ENCODE results near the gene SIL1. TPM values are rescaled to one million over a fixed set of nuclear protein-coding genes. Genes with fewer than 3 reads are reported as not detected.
"Not testable (repeated sequence)": the region's sequence is repeated elsewhere in the genome, so short reads cannot be mapped to it uniquely, and the experiment has no call there.

SIL1 gene
- total RNA-seq, 2 donors from 2014 or later: 32.5 to 37.3 TPM

DNA sequence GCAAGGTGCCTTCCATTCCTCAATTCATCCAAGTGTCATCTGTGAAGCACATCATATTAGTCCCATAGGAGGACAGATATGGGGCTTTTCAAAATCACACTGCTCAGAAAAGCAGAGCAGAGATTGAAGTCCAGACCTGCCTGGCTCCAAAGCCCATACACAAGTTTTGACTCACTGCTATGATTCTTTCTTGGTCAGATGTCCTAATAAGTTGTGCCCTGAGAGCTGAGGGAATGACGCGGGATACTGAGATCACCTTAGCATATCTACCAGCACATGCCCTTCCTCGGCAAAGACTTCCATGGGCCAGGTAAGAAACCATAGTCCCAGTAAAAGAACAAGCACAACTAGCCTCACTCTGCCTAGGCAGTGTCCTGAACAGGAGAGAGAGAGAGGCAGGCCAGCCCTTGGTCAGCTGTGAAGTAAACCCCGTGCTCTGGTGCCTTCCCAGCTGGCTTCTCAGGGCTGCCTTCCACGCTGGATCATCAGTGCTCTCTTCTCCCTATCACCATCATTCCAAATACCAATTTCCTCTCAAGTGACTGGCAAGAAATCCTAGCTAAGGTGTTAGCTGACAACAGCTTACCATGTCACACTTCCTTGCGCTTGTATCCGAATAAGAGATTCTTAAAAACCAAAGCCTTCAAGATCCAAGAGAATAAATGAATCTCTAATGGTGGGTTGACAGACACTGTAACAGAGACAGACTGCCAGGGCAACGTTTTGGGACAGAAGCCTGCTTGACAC is 73.2 kb downstream of the SIL1 start:
- ATAC-seq (replicated peaks in 1 of 2) (no peak), DNase-seq (no peak)
- Mint-ChIP-seq H3K27ac (no peak overlapping the region), H3K9me3 (no peaks in the 10 kb centered on the region), H3K4me3 (no peak overlapping the region), H3K4me1 (ENCODE audit: low read depth) (no peaks in the 10 kb centered on the region), H3K27me3 (ENCODE audit: low read depth) (no peaks in the 10 kb centered on the region), H3K36me3 (ENCODE audit: insufficient read depth in 2 of 2) (no peaks in the 10 kb centered on the region)

DNA sequence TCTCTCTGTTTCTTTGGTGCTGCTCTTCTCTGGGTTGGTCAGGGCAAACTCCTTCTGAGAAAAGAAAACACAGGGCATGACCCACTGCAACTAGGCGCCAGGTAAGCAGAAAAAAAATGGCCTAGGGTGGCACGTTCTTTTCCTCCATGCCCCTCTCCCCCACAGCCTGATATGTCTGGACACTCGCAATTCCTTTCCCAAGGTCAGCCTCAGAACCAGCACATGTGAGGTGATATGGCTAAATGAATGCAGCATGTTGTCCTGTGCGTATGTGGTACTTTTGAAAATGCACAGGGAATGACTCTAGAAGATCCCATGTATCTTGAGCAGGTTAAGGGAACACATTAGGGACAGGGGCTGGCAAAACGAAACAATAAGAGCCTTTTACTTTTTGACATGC is 77.0 kb downstream of the SIL1 start:
- H3K36me3 Mint-ChIP-seq (ENCODE audit: insufficient read depth in 2 of 2): peaks cover 0 to 5% of the 10 kb centered on the region in 2 donors
- DNase-seq (no peak), ATAC-seq (replicated peaks in 1 of 2) (no peak)
- H3K4me1 Mint-ChIP-seq (ENCODE audit: low read depth): no peaks in the 10 kb centered on the region
- no peaks in the 10 kb centered on the region for H3K27me3 Mint-ChIP-seq (ENCODE audit: low read depth)
- no peak overlapping the region for H3K4me3 Mint-ChIP-seq
- no peak overlapping the region for H3K27ac Mint-ChIP-seq
- no peaks in the 10 kb centered on the region for H3K9me3 Mint-ChIP-seq

DNA sequence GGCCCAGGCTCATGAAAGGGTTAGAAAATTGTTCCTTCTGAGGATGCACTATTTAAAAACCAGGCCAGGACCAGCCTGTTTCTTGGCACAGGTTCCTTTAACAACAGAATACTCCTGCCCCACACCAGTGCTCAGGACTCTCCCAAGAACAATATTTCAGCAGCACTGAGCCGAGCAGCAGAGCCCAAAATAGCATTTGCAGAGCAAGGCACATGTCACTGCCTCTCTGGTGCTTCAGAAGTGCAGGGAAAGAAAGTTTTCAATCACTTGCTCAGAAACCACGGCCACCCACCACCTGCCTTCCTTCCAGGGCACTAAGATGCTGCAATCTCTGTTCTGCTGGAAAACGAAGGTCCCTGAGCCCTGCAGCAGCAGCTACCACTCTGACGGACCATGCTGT is 77.6 kb downstream of the SIL1 start:
- DNase-seq (no peak), ATAC-seq (replicated peaks in 1 of 2) (no peak)
- H3K36me3 Mint-ChIP-seq (ENCODE audit: insufficient read depth in 2 of 2): peaks cover 0 to 5% of the 10 kb centered on the region in 2 donors
- H3K4me3 Mint-ChIP-seq: no peak overlapping the region
- no peaks in the 10 kb centered on the region for H3K9me3 Mint-ChIP-seq
- H3K27ac Mint-ChIP-seq: no peak overlapping the region
- no peaks in the 10 kb centered on the region for H3K27me3 Mint-ChIP-seq (ENCODE audit: low read depth)
- no peaks in the 10 kb centered on the region for H3K4me1 Mint-ChIP-seq (ENCODE audit: low read depth)

- Mint-ChIP-seq H3K4me1 (ENCODE audit: low read depth) (no peaks in the 10 kb centered on the region), H3K4me3 (no peak overlapping the region), H3K27ac (no peak overlapping the region), H3K36me3 (ENCODE audit: insufficient read depth in 2 of 2) (peaks cover 0 to 5% of the 10 kb centered on the region in 2 donors), H3K27me3 (ENCODE audit: low read depth) (no peaks in the 10 kb centered on the region), H3K9me3 (no peaks in the 10 kb centered on the region)
- no peak for DNase-seq
- ATAC-seq (replicated peaks in 1 of 2): no peak
Measured at GRCh38 chr5:139118804-139119203, 79.4 kb downstream of the SIL1 start.

DNA sequence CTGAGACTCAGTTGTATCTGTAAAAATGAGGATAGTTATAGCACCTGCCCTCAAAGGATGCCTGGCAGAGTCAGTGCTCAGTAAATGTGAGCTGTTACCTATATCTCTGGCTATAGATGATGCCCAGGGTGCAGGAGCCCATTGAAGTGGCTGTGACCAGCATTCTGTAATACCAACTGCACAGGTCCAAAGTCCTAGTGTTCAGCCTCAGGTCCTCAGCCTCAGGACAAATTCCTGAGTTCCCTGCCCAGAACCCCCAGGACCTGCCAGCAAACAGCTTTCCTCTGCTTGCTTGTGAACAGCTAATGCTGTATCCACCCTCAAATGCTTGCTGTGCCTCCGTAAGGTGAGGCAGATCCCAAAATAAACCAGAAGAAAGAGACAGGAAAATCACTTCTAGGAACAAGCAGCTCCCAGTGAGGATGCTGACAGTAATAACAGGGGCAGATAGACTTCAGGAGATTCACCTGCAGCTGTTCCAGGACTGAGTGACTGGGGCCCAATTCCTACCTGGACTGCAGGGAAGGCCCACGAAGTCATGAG is 80.8 kb downstream of the SIL1 start:
- Mint-ChIP-seq H3K27me3 (ENCODE audit: low read depth) (no peaks in the 10 kb centered on the region), H3K4me1 (ENCODE audit: low read depth) (no peaks in the 10 kb centered on the region), H3K9me3 (peaks cover 0 to 2% of the 10 kb centered on the region in 2 donors), H3K36me3 (ENCODE audit: insufficient read depth in 2 of 2) (peaks cover 3 to 8% of the 10 kb centered on the region in 2 donors), H3K27ac (no peak overlapping the region), H3K4me3 (no peak overlapping the region)
- ATAC-seq (replicated peaks in 1 of 2) (no peak), DNase-seq (no peak)

DNA sequence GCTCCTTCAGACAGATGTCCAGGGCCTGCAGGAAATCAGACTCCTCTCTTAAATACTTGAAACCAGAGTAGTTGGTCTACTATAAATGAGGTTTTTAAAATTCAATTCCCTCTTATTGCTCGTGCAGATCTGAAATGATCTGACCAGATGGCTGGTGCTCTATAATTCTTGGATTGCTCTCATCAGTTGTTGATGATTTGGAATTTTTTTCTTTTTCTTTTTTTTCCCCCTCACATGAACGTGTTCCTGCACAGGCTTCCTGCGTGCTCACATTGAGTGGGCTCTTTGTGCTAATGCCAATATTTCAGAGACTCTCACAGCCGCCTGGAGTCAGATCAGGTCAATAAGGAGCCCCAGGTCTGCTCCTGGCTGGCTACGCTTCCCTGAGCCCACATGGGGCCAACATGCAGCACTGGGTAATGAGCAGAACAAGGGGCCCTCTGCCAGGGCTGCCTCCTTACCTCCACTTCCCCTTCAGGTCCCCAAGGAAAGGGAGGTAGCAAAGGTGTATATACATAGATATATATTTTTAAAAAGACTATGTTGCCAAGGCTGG is 82.0 kb downstream of the SIL1 start:
- no peak overlapping the region for H3K27ac Mint-ChIP-seq
- H3K4me1 Mint-ChIP-seq (ENCODE audit: low read depth): no peaks in the 10 kb centered on the region
- H3K27me3 Mint-ChIP-seq (ENCODE audit: low read depth): no peaks in the 10 kb centered on the region
- peaks cover 0 to 2% of the 10 kb centered on the region in 2 donors for H3K9me3 Mint-ChIP-seq
- H3K36me3 Mint-ChIP-seq (ENCODE audit: insufficient read depth in 2 of 2): peaks cover 3 to 8% of the 10 kb centered on the region in 2 donors
- ATAC-seq (replicated peaks in 1 of 2): no peak
- DNase-seq: no peak
- no peak overlapping the region for H3K4me3 Mint-ChIP-seq

DNA sequence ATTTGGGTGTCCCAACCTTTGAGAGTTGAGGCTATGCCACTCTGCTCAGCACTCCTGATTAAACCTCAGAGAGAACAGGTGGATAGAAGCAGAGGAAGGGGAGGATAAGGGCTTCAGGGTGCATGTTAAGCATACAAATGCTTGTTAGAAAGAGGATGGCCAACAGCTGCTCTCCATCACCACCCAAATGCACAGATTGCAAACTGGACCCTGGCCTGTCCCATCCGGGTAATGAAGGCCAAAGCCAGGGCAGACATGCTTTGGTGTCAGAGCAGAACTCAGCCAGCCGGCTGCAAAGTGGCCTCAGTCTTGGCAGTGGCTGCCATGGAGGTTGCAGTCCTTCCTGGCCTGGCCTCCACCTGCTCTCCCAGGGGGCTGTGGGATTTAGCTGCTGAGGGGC is 84.3 kb downstream of the SIL1 start:
- H3K4me1 Mint-ChIP-seq (ENCODE audit: low read depth): no peaks in the 10 kb centered on the region
- no peak for DNase-seq
- H3K9me3 Mint-ChIP-seq: peaks cover 0 to 2% of the 10 kb centered on the region in 2 donors
- no peak for ATAC-seq (replicated peaks in 1 of 2)
- no peak overlapping the region for H3K4me3 Mint-ChIP-seq
- H3K36me3 Mint-ChIP-seq (ENCODE audit: insufficient read depth in 2 of 2): peaks cover 3% of the 10 kb centered on the region in 2 donors
- no peaks in the 10 kb centered on the region for H3K27me3 Mint-ChIP-seq (ENCODE audit: low read depth)
- H3K27ac Mint-ChIP-seq: no peak overlapping the region

DNA sequence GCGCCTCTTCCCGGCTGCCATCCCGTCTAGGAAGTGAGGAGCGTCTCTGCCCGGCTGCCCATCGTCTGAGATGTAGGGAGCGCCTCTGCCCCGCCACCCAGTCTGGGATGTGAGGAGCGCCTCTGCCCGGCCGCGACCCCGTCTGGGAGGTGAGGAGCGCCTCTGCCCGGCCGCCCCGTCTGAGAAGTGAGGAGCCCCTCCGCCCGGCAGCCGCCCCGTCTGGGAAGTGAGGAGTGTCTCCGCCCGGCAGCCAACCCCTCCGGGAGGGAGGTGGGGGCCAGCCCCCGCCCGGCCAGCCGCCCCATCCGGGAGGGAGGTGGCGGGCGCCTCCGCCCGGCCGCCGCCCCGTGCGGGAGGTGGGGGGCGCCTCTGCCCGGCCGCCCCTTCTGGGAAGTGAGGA is 85.8 kb downstream of the SIL1 start:
- DNase-seq; H3K9me3 Mint-ChIP-seq; H3K27me3 Mint-ChIP-seq (ENCODE audit: low read depth); H3K4me1 Mint-ChIP-seq (ENCODE audit: low read depth); ATAC-seq (replicated peaks in 1 of 2); H3K36me3 Mint-ChIP-seq (ENCODE audit: insufficient read depth in 2 of 2); H3K4me3 Mint-ChIP-seq; H3K27ac Mint-ChIP-seq: not testable (repeated sequence)

GRCh38 chr5:139110526-139111168 is 87.5 kb downstream of the SIL1 start:
- no peak for ATAC-seq (replicated peaks in 1 of 2)
- Mint-ChIP-seq H3K9me3 (peaks cover 0 to 2% of the 10 kb centered on the region in 2 donors), H3K4me1 (ENCODE audit: low read depth) (no peaks in the 10 kb centered on the region), H3K36me3 (ENCODE audit: insufficient read depth in 2 of 2) (peaks cover 3% of the 10 kb centered on the region in 2 donors), H3K4me3 (no peak overlapping the region), H3K27ac (no peak overlapping the region), H3K27me3 (ENCODE audit: low read depth) (no peaks in the 10 kb centered on the region)
- DNase-seq: no peak

DNA sequence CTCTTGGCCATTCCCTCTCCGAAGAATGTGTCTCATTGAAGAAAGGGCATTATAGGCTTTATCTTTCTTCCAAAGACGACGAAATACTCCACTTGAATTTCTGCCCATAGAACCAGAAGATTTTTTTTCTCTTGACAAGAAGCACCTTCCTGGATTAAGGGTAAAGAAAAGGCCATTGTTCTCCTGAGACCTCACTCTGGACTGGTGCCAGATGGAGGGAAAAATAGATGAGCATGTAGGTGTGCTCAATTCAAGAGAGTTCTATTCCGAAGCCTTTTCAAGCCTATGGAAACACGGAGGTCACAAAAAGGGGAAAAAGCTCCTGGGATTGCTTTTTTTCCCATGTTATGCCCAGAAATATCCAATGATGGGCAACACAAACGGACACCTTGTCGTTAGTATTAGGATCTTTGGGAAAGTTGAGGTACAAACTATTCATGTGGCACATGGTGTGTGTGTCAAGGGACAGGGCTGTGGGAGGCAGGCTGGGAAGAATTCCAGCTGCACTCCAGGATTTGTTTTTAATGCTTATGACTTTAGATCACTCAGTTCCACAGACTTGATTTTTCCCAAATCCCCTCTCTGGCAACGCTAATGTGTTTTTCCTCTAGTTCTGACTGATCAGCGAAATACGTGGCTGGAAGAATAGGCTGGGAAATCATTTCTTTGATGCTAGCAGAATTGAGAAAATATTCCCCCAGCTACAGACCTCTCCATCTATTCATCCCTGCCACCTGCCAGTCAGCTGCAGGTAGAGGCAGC is 89.9 kb downstream of the SIL1 start:
- Mint-ChIP-seq H3K4me1 (ENCODE audit: low read depth) (no peaks in the 10 kb centered on the region), H3K9me3 (peaks cover 0 to under 1% of the 10 kb centered on the region in 2 donors), H3K27me3 (ENCODE audit: low read depth) (no peaks in the 10 kb centered on the region), H3K36me3 (ENCODE audit: insufficient read depth in 2 of 2) (peaks cover 0 to under 1% of the 10 kb centered on the region in 2 donors), H3K4me3 (no peak overlapping the region), H3K27ac (no peak overlapping the region)
- ATAC-seq (replicated peaks in 1 of 2) (no peak), DNase-seq (no peak)

GRCh38 chr5:139105621-139106071 is 92.5 kb downstream of the SIL1 start:
- Mint-ChIP-seq H3K4me1 (ENCODE audit: low read depth) (peaks cover 5% of the 10 kb centered on the region), H3K27ac (no peak overlapping the region), H3K36me3 (ENCODE audit: insufficient read depth in 2 of 2) (no peaks in the 10 kb centered on the region), H3K4me3 (no peak overlapping the region), H3K27me3 (ENCODE audit: low read depth) (no peaks in the 10 kb centered on the region), H3K9me3 (no peaks in the 10 kb centered on the region)
- DNase-seq: no peak
- no peak for ATAC-seq (replicated peaks in 1 of 2)

GRCh38 chr5:139104577-139105276 is 93.4 kb downstream of the SIL1 start:
- Mint-ChIP-seq H3K27ac (no peak overlapping the region), H3K4me1 (ENCODE audit: low read depth) (peaks cover 5% of the 10 kb centered on the region), H3K27me3 (ENCODE audit: low read depth) (no peaks in the 10 kb centered on the region), H3K4me3 (no peak overlapping the region), H3K36me3 (ENCODE audit: insufficient read depth in 2 of 2) (no peaks in the 10 kb centered on the region), H3K9me3 (no peaks in the 10 kb centered on the region)
- ATAC-seq (replicated peaks in 1 of 2) (no peak), DNase-seq (no peak)
